Ramos (cell line): Measurements from ENCODE around the gene GAGE12D.
"Not testable (repeated sequence)": the region's sequence is repeated elsewhere in the genome, so short reads cannot be mapped to it uniquely, and the experiment has no call there.

Experiments
- in situ Hi-C: fragments of 300-500 bp; cut with MboI; formaldehyde crosslinking; loops from one replicate; pipeline ENCODE4 v1.14.3; 2022; ENCODE audit warnings: low sequenced_read_pairs; ENCODE audit not compliant: unreplicated experiment

The GAGE12D gene, protein sequence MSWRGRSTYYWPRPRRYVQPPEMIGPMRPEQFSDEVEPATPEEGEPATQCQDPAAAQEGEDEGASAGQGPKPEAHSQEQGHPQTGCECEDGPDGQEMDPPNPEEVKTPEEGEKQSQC

DNA sequence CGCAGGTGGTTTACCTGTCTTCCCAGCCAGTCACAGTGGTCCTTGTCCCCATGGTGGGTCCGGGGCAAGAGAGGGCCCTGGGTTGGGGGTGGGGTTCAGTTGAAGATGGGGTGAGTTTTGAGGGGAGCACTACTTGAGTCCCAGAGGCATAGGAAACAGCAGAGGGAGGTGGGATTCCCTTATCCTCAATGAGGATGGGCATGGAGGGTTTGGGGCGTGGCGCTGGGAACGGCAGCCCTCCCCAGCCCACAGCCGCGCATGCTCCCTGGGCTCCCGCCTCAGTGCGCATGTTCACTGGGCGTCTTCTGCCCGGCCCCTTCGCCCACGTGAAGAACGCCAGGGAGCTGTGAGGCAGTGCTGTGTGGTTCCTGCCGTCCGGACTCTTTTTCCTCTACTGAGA lies at the start of gene GAGE12D:
Gene GAGE12D (plus strand): TSS at position 301 of the 400 bp plus-strand sequence. CDS start 1,155 bp downstream, outside the sequence.
- in situ Hi-C loops: not testable (repeated sequence)

DNA sequence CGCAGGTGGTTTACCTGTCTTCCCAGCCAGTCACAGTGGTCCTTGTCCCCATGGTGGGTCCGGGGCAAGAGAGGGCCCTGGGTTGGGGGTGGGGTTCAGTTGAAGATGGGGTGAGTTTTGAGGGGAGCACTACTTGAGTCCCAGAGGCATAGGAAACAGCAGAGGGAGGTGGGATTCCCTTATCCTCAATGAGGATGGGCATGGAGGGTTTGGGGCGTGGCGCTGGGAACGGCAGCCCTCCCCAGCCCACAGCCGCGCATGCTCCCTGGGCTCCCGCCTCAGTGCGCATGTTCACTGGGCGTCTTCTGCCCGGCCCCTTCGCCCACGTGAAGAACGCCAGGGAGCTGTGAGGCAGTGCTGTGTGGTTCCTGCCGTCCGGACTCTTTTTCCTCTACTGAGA lies 9.7 kb upstream of the GAGE12D start, which contains the start of gene GAGE12C:
Gene GAGE12C (plus strand): TSS at position 301 of the 400 bp plus-strand sequence. CDS start 1,155 bp downstream, outside the sequence.
- in situ Hi-C loops: not testable (repeated sequence)

DNA sequence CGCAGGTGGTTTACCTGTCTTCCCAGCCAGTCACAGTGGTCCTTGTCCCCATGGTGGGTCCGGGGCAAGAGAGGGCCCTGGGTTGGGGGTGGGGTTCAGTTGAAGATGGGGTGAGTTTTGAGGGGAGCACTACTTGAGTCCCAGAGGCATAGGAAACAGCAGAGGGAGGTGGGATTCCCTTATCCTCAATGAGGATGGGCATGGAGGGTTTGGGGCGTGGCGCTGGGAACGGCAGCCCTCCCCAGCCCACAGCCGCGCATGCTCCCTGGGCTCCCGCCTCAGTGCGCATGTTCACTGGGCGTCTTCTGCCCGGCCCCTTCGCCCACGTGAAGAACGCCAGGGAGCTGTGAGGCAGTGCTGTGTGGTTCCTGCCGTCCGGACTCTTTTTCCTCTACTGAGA lies 9.5 kb downstream of the GAGE12D start, which contains the start of gene GAGE12E:
Gene GAGE12E (plus strand): TSS at position 301 of the 400 bp plus-strand sequence. CDS start 1,155 bp downstream, outside the sequence.
- in situ Hi-C loops: not testable (repeated sequence)

DNA sequence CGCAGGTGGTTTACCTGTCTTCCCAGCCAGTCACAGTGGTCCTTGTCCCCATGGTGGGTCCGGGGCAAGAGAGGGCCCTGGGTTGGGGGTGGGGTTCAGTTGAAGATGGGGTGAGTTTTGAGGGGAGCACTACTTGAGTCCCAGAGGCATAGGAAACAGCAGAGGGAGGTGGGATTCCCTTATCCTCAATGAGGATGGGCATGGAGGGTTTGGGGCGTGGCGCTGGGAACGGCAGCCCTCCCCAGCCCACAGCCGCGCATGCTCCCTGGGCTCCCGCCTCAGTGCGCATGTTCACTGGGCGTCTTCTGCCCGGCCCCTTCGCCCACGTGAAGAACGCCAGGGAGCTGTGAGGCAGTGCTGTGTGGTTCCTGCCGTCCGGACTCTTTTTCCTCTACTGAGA lies 19.0 kb downstream of the GAGE12D start, which contains the start of gene GAGE12F:
Gene GAGE12F (plus strand): TSS at position 301 of the 400 bp plus-strand sequence. CDS start 1,155 bp downstream, outside the sequence.
- in situ Hi-C loops: not testable (repeated sequence)

DNA sequence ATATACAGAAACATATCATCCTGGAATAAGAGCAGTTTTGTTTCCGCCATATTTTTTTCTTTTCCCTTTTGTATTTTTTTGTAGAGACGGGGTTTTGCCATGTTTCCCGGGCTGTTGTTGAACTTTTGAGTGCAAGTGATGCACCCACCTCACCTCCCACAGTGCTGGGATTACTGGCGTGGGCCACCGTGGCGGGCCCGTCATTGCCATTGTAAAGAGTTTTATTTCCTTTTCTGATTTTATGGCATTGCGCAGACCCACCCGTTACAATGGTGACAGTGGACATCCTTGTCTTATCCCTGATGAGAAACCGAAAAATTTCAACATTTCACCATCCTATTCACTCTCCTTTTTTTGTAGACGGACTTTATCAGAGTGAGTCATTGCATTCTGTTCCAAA lies 27.2 kb downstream of the GAGE12D start:
- in situ Hi-C loops: not testable (repeated sequence)

DNA sequence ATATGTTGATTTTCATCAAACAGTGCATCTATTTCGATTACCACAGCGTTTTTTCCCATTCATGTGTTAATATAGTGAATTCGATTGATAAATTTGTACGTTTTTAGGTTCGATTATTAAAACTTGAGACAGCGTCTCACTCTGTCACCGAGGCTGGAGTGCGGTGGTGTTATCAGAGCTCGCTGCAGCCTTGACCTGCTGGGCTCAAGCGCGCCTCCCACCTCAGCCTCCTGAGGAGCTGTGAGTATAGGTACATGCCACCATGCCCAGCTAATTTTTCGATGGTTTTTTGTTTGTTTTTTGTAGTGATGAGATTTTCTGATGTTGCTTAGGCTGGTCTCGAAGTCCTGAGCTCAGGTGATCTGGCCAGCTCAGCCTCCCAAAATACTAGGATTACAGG lies 27.6 kb downstream of the GAGE12D start:
- in situ Hi-C loops: not testable (repeated sequence)

DNA sequence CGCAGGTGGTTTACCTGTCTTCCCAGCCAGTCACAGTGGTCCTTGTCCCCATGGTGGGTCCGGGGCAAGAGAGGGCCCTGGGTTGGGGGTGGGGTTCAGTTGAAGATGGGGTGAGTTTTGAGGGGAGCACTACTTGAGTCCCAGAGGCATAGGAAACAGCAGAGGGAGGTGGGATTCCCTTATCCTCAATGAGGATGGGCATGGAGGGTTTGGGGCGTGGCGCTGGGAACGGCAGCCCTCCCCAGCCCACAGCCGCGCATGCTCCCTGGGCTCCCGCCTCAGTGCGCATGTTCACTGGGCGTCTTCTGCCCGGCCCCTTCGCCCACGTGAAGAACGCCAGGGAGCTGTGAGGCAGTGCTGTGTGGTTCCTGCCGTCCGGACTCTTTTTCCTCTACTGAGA lies 28.6 kb downstream of the GAGE12D start, which contains the start of gene GAGE12G:
Gene GAGE12G (plus strand): TSS at position 301 of the 400 bp plus-strand sequence. CDS start 1,155 bp downstream, outside the sequence.
- in situ Hi-C loops: not testable (repeated sequence)

DNA sequence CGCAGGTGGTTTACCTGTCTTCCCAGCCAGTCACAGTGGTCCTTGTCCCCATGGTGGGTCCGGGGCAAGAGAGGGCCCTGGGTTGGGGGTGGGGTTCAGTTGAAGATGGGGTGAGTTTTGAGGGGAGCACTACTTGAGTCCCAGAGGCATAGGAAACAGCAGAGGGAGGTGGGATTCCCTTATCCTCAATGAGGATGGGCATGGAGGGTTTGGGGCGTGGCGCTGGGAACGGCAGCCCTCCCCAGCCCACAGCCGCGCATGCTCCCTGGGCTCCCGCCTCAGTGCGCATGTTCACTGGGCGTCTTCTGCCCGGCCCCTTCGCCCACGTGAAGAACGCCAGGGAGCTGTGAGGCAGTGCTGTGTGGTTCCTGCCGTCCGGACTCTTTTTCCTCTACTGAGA lies 38.1 kb downstream of the GAGE12D start, which contains the start of gene GAGE12H:
Gene GAGE12H (plus strand): TSS at position 301 of the 400 bp plus-strand sequence. CDS start 1,155 bp downstream, outside the sequence.
- in situ Hi-C loops: not testable (repeated sequence)

DNA sequence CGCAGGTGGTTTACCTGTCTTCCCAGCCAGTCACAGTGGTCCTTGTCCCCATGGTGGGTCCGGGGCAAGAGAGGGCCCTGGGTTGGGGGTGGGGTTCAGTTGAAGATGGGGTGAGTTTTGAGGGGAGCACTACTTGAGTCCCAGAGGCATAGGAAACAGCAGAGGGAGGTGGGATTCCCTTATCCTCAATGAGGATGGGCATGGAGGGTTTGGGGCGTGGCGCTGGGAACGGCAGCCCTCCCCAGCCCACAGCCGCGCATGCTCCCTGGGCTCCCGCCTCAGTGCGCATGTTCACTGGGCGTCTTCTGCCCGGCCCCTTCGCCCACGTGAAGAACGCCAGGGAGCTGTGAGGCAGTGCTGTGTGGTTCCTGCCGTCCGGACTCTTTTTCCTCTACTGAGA lies 47.7 kb downstream of the GAGE12D start, which contains the start of gene GAGE2A:
Gene GAGE2A (plus strand): TSS at position 301 of the 400 bp plus-strand sequence. CDS start 1,155 bp downstream, outside the sequence.
- in situ Hi-C loops: not testable (repeated sequence)

DNA sequence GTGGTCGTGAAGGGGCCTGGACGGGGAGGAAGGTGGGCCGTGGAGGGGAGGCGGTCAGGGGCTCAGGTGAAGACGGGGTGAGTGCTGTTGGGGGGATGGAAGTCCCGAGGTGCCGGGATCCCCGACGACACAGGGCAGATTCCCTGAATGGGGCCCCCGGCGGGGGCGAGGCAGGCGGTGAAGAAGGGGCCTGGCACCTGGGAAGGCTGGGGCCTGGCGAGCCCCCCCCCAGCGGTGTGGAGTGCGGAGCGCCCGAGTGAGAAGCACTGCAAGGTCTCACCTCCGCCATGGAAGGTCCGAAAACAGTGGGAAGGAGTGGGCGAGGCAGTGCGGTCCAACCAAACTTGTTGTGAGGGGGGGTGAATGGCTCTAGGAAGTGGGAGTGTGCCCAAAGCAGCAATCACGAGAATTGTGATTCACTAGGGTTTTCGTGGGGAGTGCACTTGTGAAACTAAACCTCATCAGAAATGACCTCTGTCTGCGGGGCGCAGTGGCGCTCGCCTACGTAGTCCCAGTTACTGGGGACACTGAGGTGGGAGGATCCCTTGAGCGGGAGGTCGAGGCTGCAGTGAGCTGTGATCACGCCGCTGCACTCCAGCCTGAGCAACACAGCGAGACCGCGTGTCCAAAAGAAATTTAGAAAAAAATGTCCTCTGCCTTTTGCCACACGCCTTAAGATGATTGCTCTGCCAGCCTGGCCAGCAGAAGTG lies 48.4 kb downstream of the GAGE12D start:
- in situ Hi-C loops: not testable (repeated sequence)

DNA sequence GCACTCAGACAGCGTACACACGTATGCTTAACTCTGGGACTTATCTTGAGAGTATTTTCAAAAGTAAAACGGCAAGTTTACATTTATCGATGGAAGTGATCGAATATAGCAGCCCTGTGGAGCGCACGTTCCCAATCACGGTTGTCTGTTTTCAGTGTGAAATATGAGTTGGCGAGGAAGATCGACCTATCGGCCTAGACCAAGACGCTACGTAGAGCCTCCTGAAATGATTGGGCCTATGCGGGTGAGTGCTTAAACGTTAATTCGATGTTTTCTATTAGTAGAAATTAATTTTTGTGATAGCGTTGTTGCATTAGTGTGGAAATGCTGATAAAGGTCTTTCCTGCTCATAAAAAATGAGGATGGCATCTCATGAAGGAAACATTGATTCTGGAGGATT lies 49.0 kb downstream of the GAGE12D start:
- in situ Hi-C loops: not testable (repeated sequence)
